Measurements from ENCODE around the gene ATPAF2.

GRCh38 chr17:18065546-18065945, 26.6 kb upstream of the ATPAF2 start:
- TF ChIP-seq CTCF (IDR thresholded peaks at IDR 0.05), result no peak
- no peak for TF ChIP-seq POLR2A (IDR thresholded peaks at IDR 0.05)
